ENCODE measurements around the gene SLC38A10.

GRCh38 chr17:81261096-81261495 is 34.0 kb downstream of the SLC38A10 start:
- no peak for TF ChIP-seq EZH2phosphoT487 (IDR thresholded peaks at IDR 0.05; ENCODE audit: insufficient read depth, low read depth)
- TF ChIP-seq EZH2 (IDR thresholded peaks at IDR 0.05; ENCODE audit: insufficient read depth, poor library complexity, severe bottlenecking) = no peak
